HG02623 (cell line): Measurements from ENCODE around the gene CALML6.
"Not testable (repeated sequence)": the region's sequence is repeated elsewhere in the genome, so short reads cannot be mapped to it uniquely, and the experiment has no call there.

Experiments used
- ATAC-seq: cut with Tn5 transposase; IDR thresholded peaks from one replicate; pipeline ENCODE4 v1.9.1; 2021; ENCODE audit warnings: moderate library complexity; ENCODE audit not compliant: unreplicated experiment

CALML6 gene

DNA sequence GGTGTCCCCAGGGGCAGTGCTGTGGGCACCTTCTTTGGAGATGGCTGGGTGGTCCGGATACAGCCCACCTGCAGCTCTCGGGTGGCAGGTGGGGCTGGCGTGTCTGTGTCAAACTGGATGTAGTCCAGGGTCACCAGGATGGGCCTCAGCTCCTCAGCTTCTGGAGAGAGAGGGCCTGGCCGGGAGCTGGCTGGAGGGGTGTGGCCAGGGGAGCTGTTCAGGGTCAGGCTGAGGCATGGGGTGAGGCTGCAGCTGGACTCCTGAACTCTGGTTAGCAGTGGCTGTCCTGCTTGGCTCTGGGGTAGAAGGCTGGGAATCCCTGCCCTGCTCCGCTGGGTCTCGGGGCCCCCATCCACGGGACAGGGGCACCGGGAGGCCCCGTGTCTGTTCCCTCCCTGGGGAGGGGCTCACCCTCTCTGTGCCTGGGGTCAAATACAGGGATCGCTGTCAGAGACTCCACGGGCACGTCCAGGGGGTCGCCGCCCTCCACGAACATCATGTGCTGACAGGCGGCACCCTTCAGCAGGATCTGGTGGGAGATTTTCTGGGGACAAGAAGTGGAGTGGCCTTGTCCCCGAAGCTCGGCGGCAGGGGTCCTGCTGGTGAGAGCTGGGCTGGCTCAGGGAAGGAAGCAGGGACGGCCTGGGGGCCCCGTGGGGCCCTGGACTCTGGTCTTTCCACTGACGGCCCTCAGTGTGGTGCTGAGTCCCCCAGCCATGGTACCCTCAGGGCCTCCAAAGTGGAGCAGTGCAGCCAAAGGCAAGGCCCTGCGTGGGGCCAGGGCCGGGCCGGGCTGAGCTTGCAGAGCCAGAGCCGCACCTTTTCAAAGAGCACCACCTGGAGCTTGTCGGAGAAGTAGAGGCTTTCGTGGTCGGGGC lies 8.1 kb downstream of the CALML6 start:
- ATAC-seq = no peak

- no peak for ATAC-seq
Measured at GRCh38 chr1:1924386-1924785, 9.3 kb downstream of the CALML6 start.

DNA sequence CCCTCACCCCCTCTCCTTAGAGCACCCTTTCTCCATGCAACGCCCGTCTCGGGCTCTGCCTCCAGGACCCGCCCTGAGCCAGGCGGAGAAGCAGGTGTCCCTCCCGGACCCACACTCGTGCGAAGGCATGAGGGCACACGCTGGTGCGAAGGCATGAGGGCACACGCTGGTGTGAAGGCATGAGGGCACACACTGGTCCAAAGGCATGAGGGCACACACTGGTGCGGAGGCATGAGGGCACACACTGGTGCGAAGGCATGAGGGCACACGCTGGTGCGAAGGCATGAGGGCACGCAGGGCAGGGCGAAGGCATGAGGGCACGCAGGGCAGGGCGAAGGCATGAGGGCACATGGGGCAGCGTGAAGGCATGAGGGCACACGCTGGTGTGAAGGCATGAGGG lies 9.8 kb downstream of the CALML6 start:
- no peak for ATAC-seq

DNA sequence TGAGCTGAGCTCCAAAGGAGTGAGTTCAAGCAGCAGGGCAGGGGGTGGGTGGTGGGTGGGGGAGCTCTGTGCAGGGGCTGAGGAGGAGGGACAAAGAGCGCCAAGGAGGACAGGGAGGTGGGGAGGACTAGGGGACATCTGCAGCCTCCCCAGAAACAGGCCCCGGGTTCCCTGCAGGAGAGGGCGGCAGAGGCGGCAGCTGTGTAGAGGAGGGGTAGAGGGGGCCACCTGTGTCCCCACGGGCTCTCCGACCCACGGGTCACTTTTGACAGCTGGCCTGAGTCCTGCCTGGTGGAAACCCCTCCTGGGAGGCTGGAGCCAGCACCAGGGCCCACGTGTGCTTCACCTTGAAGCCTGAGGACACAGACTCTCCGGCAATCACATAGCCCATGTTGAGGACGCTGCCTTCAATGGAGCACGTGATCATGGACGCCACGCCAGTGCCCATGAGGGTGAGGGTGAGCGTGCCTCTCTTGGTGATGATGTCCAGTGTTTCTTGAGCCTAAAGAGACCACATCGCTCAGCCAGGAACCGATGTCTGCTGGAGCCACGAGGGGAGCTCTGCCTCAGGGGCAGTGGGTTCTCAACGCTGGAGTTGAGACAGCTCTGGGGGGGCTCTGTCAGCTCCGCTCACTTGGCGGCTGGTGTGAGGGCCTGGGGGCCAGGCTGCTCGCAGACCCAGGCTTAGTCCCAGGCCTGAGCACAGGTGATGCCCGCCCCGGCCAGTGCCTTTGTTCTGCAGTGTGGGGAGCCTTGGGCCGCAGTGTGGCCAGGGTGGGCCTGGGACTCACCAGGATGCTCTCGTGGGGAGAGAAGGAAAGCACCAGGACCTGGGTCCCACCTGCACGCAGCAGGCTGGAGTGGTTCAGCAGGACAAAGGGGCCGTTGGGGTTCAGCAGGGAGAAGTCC lies 10.6 kb downstream of the CALML6 start:
- no peak for ATAC-seq

- no peak for ATAC-seq
Measured at GRCh38 chr1:1926346-1926811, 11.3 kb downstream of the CALML6 start.

DNA sequence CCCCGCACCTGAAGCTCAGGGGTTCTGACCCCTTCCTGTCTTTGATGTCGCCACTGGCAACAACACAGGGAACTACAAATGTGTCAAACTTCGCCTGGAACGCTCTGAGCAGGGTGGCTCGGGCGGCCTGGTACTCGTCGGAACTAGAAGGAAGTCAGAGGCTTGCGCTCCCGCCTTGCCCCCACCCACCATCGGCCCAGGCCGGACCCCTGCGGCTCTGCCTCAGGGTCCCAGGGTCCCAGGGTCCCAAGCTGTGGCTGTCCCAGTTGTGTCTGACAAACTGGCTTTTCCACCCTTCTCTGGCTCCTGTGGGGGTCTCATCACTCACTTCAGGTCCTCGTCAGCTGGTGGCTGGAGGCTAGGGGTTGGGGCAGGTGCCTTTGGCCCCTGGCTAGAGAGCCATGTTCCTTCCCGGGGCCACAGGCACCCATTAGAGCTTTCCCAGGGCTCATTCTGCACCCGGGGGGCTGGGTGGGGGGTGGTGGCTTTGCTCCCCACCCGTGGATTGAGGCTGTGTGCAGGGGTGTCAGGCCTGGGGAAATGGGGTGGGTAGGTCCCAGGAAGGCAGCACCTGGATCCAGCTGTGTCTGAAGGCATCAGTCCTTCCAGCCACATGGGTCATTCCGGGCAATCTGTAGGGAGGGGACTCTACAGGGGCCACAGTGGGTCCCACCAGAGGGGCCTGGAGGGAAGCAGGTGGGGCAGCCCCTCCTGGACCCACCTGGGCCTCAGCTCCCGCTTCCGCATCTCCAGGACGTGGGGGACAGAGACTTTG lies 12.0 kb downstream of the CALML6 start:
- ATAC-seq = no peak

GRCh38 chr1:1927751-1928150 lies 12.7 kb downstream of the CALML6 start:
- no peak for ATAC-seq

DNA sequence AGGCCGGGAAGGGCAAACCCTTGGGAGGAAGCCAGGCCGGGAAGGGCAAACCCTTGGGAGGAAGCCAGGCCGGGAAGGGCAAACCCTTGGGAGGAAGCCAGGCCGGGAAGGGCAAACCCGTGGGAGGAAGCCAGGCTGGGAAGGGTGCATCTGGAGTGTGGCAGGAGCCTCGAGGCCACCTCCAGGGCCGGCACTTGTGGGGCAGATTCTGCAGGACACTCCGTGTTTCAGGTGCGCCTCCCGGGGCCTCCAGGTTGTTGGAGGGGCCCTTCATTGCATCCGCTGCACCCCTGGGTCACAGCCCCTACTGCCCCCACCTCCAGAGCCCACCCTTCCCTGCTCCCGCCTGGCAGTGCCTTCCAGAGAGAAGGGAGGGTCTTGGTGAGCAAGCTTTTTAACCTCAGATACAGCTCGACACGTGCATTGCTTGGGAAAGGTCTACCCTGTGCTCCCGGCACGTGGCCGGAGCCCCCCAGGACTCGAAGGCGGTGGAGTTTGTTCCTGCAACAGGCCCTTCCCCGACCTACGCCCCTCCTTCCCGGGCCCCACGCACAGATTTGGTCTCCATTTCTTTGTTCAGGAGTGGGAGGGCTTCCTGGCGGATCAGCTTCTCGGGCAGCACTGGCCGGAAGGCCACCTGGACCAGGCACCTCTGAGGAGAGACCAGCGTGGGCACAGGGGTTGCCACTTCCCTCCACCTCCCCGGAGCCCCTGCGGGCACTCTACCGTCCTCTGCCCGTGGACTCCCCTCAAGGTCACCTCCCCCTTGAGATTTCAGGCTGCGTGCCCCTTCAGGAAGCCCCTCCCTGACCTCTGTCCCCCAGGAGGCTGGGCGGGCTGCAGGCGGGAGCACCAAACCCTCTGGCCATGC lies 13.4 kb downstream of the CALML6 start:
- ATAC-seq = no peak

DNA sequence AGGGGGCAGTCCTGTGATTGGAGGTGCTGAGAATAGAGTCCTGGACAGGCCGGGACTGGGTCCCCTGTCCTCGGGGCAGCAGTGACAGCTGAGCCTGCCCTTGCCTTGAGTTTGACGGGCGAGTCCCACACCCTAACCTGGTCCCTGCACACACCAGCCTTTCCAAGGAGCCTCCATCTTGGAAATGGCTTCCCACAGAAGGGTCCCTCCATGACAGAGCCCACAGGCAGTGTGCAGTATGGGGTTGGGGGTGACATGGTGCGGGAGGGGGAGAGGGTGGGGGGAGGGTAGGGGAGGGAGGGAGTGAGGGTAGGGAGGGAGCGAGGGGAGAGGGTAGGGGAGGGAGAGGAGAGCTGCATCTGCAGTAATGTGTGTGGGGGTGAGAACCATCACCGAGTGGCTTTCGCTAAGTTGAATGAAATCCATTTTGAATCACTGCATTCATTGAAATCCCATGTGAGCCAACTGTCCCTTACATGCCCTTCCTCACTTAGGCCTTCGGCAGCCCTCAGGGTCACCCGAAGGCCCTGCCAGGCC lies 14.1 kb downstream of the CALML6 start:
- no peak for ATAC-seq

- ATAC-seq = no peak
Measured at GRCh38 chr1:1929639-1930545, 14.8 kb downstream of the CALML6 start.

GRCh38 chr1:1934848-1935247 lies 19.8 kb downstream of the CALML6 start:
- not testable (repeated sequence) for ATAC-seq

GRCh38 chr1:1937061-1937460 lies 22.0 kb downstream of the CALML6 start:
- ATAC-seq = no peak

DNA sequence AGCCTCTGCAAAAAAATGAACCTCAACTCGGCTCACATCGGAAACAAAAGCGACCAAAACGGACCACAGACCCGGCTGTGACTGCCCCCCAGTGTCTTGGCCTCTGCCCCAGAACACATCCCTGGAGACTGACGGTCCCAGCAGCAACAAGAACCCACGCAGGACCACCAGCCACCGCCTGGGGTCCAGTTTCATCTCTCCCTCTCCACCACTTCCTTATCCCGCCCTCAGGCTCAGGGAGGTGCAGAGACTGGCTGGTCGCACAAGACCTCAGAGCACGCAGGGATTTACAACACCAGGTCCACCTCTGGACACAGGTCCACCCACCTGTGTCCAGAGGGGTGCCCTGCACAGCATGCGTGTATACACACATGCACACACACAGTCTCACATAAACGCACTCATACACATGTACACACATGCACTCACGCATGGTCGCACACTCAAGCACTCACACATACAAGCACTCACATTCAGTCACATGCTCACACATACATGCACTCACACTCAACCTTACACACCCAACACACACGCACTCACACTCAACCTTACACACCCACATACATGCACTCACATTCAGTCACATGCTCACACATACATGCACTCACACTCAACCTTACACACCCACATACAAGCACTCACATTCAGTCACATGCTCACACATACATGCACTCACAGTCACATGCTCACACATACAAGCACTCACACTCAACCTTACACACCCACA lies 22.7 kb downstream of the CALML6 start:
- no peak for ATAC-seq

GRCh38 chr1:1938276-1938573 lies 23.2 kb downstream of the CALML6 start:
- ATAC-seq = no peak

DNA sequence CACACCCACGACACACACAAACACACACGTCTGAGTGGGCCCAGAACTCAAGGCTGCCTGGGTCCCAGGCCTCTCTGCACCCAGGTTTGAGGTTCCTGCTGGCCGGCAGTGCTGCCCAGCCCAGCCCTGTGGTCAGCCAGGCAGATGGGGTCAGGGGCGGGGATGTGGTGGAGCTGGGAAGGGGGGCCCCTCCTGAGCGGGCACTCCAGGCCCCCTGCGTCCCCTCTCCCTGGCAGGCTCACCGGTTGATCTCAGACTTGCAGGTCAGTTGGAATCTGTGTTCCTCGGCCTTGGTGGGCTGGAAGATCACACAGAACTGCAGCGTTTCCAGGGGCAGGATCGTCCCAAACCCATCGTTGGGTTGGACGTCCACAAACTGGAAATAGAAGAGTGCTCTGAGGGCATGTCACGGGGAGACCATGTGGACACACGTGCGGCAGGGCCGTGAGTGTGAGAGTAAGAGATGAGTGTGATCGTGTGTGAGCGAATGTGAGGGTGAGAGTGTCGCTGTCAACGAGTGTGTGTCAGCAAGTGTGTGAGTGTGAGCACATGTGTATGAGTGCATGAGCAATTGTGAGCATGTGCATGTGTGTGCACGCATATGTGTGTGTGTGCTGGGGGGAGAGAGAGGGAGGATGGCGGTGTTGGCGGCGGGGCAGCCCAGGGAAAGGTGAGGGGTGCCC lies 23.7 kb downstream of the CALML6 start:
- no peak for ATAC-seq

GRCh38 chr1:1939296-1940122 lies 24.4 kb downstream of the CALML6 start:
- no peak for ATAC-seq

- ATAC-seq = no peak
Measured at GRCh38 chr1:1940123-1940425, 25.0 kb downstream of the CALML6 start.
